BLaER1 (cell line): ENCODE results near the gene KDM8.

ENCODE experiments used
- H3K27ac ChIP-seq: shearing (Covaris generic); formaldehyde crosslinking; 2 replicates; pipeline ENCODE4 v1.8.1; 2022
- H3K27me3 ChIP-seq: shearing (Covaris generic); formaldehyde crosslinking; 2 replicates; pipeline ENCODE4 v1.8.1; 2022
- H3K36me3 ChIP-seq: shearing (Covaris generic); formaldehyde crosslinking; 2 replicates; pipeline ENCODE4 v1.8.1; 2022
- H3K4me1 ChIP-seq: shearing (Covaris generic); formaldehyde crosslinking; 2 replicates; pipeline ENCODE4 v1.8.1; 2022
- H3K4me2 ChIP-seq: shearing (Covaris generic); formaldehyde crosslinking; 2 replicates; pipeline ENCODE4 v1.8.1; 2022
- H3K4me3 ChIP-seq: shearing (Covaris generic); formaldehyde crosslinking; 2 replicates; pipeline ENCODE4 v1.8.1; 2022
- H3K9ac ChIP-seq: shearing (Covaris generic); formaldehyde crosslinking; 2 replicates; pipeline ENCODE4 v1.8.1; 2022
- H3K9me3 ChIP-seq: shearing (Covaris generic); formaldehyde crosslinking; 2 replicates; pipeline ENCODE4 v1.8.1; 2022
- H4K20me1 ChIP-seq: shearing (Covaris generic); formaldehyde crosslinking; 2 replicates; pipeline ENCODE4 v1.8.1; 2022
- Cebpa-rat ChIP-seq: shearing (Covaris generic); IDR thresholded peaks from 2 replicates; pipeline ENCODE4 v1.8.1; 2022

The KDM8 gene

DNA sequence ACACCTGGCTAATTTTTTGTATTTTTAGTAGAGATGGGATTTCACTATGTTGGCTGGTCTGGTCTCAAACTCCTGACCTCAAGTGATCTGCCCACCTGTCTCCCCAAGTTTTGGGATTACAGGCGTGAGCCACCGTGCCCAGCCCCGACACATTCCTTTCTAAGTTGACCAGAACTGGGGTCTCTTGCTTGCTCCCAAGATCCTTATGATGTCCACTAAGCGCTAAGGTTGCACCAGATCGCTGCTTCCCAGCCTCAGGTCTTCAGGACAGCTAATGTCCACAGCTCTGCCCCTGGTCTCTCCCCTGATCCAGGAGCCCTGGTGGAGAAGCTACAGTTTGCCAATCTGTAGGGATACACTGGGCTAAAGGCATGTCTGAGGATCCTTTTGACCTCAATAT, 35.7 kb downstream of the KDM8 start:
- Histone ChIP-seq H3K27ac (no peak overlapping the region), H3K4me1 (peaks cover 70% of the 10 kb centered on the region), H3K9me3 (no peaks in the 10 kb centered on the region), H3K4me2 (no peak overlapping the region), H4K20me1 (no peaks in the 10 kb centered on the region; the same call in 1 of the 2 replicates), H3K4me3 (no peak overlapping the region), H3K36me3 (no peaks in the 10 kb centered on the region), H3K27me3 (no peaks in the 10 kb centered on the region), H3K9ac (no peak overlapping the region)
- TF ChIP-seq Cebpa-rat, result no peak

- no peak overlapping the region for H3K4me3 ChIP-seq
- H4K20me1 ChIP-seq, result no peaks in the 10 kb centered on the region; the same call in 1 of the 2 replicates
- no peaks in the 10 kb centered on the region for H3K9me3 ChIP-seq
- no peak overlapping the region for H3K9ac ChIP-seq
- H3K36me3 ChIP-seq, result no peaks in the 10 kb centered on the region
- TF ChIP-seq Cebpa-rat, result no peak
- no peaks in the 10 kb centered on the region for H3K27me3 ChIP-seq
- H3K4me1 ChIP-seq, result peaks cover 66% of the 10 kb centered on the region
- no peak overlapping the region for H3K27ac ChIP-seq
- no peak overlapping the region for H3K4me2 ChIP-seq
Measured at GRCh38 chr16:27239906-27240655, 36.8 kb downstream of the KDM8 start.

DNA sequence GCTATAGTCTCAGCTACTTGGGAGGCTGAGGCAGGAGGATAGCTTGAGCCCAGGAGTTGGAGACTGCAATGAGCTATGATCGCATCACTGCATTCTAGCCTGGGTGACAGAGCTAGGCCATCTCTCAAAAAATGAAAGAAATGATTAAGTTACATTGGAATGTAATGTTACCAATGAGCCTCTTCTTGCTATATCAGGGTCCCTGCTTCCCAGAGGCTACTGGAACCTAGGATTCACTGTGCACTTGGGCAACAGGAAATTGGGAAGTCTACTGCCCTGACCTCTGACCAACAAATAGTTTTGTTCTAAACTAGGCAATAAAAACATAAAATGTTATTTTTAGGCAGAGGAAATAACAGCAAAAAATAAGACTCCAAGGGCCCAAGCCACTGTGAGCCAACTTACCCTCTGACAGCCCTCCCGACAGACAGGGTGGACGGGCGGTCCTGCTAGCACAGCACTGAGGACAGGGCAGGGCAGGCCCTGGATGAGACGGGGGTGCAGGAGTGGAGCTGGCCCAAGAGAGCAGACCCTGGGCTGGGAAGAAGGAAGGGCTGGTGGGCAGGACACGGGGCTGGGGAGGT, 37.7 kb downstream of the KDM8 start:
- Histone ChIP-seq H3K9me3 (no peaks in the 10 kb centered on the region), H3K9ac (no peak overlapping the region), H3K4me2 (no peak overlapping the region), H3K4me1 (peaks cover 61% of the 10 kb centered on the region), H4K20me1 (no peaks in the 10 kb centered on the region; the same call in 1 of the 2 replicates), H3K36me3 (no peaks in the 10 kb centered on the region), H3K27ac (no peak overlapping the region), H3K27me3 (no peaks in the 10 kb centered on the region), H3K4me3 (no peak overlapping the region)
- TF ChIP-seq Cebpa-rat, result no peak

- Histone ChIP-seq H3K36me3 (no peaks in the 10 kb centered on the region), H3K27ac (no peak overlapping the region), H3K4me2 (no peak overlapping the region), H4K20me1 (no peaks in the 10 kb centered on the region; the same call in 1 of the 2 replicates), H3K4me3 (no peak overlapping the region), H3K9me3 (no peaks in the 10 kb centered on the region), H3K27me3 (no peaks in the 10 kb centered on the region), H3K9ac (no peak overlapping the region), H3K4me1 (peaks cover 55% of the 10 kb centered on the region)
- no peak for TF ChIP-seq Cebpa-rat
Measured at GRCh38 chr16:27241658-27242057, 38.3 kb downstream of the KDM8 start.

DNA sequence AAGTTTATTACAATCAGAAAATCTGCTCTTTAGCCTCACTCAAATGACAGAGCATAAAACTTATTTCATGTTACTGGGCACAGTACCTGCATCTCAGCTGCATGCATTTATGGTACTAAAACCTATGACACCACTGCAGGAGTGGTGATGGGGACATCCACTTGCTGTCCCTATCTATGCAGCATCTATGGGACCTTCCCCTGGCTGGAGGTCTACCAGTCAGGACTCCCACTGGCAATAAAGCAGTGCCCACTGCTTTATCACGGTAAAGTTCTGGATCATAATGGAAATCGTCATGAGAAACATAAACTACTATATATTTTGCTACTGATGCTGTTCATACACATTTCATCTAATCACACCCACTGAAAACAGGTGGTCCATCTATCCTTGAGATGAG, 39.1 kb downstream of the KDM8 start:
- H3K27ac ChIP-seq, result no peak overlapping the region
- no peak overlapping the region for H3K4me3 ChIP-seq
- H4K20me1 ChIP-seq, result no peaks in the 10 kb centered on the region; the same call in 1 of the 2 replicates
- no peaks in the 10 kb centered on the region for H3K27me3 ChIP-seq
- H3K4me1 ChIP-seq, result peaks cover 55% of the 10 kb centered on the region
- H3K36me3 ChIP-seq, result no peaks in the 10 kb centered on the region
- no peak for TF ChIP-seq Cebpa-rat
- H3K9me3 ChIP-seq, result no peaks in the 10 kb centered on the region
- H3K9ac ChIP-seq, result peak overlapping the region; percentile 8; the same call in 1 of the 2 replicates
- peak overlapping the region; percentile 74 for H3K4me2 ChIP-seq

- Histone ChIP-seq H3K27ac (no peak overlapping the region), H3K4me2 (peak overlapping the region; percentile 74), H3K4me3 (no peak overlapping the region)
Measured at GRCh38 chr16:27242868-27243590, 39.7 kb downstream of the KDM8 start.

DNA sequence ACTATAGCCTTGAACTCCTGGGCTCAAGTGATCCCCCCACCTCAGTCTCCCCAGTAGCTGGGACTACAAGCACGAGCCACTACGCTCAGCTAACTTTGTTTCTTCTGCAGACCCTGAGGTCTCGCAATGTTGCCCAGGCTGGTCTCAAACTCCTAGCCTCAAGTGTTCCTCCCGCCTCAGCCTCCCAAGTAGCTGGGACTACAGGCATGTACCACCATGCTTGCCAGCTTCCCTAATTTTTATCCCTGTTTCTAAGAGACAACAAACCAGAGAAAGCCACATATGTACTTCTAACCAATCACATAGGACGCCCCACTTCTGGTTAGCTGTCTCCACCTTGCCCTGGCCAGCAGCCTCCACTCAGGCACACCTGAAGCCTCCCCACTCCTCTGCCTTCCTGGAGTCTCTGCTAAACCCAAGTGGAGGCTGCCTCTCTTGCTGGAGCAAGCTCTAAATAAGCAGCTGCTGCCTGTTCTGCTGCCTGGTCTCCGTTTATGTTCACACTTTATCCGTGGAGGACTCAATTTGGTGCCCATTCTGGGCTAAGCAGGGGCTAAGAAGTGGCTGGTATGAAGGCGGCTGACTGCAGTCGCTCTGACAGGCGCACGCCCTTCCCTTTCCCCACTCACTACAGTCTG, 40.5 kb downstream of the KDM8 start:
- peak overlapping the region; percentile 74 for H3K4me2 ChIP-seq
- TF ChIP-seq Cebpa-rat, result no peak

More at GRCh38 chr16:27242868-27243590, 39.7 kb downstream of the KDM8 start:
- Histone ChIP-seq H3K9ac (peak overlapping the region; percentile 8; the same call in 1 of the 2 replicates), H3K27me3 (no peaks in the 10 kb centered on the region), H3K36me3 (no peaks in the 10 kb centered on the region), H3K9me3 (no peaks in the 10 kb centered on the region), H3K4me1 (peaks cover 48% of the 10 kb centered on the region), H4K20me1 (no peaks in the 10 kb centered on the region; the same call in 1 of the 2 replicates)
- no peak for TF ChIP-seq Cebpa-rat

DNA sequence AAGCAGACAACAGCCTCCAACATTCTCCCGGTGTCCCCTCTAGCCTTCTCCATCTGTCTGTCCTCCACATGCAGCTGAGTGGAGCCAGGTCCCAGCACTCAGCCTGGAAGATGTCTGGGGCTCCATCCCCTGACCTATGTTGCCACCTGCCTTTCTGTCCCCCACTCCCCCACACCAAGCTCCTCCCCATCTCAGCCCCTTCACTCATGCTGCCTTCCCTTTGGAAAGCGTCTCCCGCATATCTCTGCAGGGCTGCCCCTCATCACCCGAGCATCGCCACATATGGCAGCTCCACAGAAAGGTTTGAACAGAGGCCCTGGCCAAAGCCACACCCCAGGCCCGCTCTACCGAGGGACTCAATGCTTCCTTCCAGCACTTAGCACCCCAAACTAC, 41.0 kb downstream of the KDM8 start:
- H3K9ac ChIP-seq, result no peak overlapping the region

More for the DNA sequence above, 40.5 kb downstream of the KDM8 start:
- H3K27me3 ChIP-seq, result no peaks in the 10 kb centered on the region
- no peak overlapping the region for H3K27ac ChIP-seq
- H3K4me3 ChIP-seq, result no peak overlapping the region
- H4K20me1 ChIP-seq, result no peaks in the 10 kb centered on the region; the same call in 1 of the 2 replicates
- H3K4me1 ChIP-seq, result peaks cover 42% of the 10 kb centered on the region
- H3K36me3 ChIP-seq, result no peaks in the 10 kb centered on the region
- no peaks in the 10 kb centered on the region for H3K9me3 ChIP-seq
- no peak overlapping the region for H3K9ac ChIP-seq

More for the DNA sequence above, 41.0 kb downstream of the KDM8 start:
- Histone ChIP-seq H3K4me1 (peaks cover 42% of the 10 kb centered on the region), H3K4me3 (no peak overlapping the region), H3K27me3 (no peaks in the 10 kb centered on the region), H4K20me1 (no peaks in the 10 kb centered on the region; the same call in 1 of the 2 replicates), H3K4me2 (no peak overlapping the region), H3K36me3 (no peaks in the 10 kb centered on the region), H3K9me3 (no peaks in the 10 kb centered on the region), H3K27ac (no peak overlapping the region)
- no peak for TF ChIP-seq Cebpa-rat
